NCI-H1694 (cell line): ENCODE data around the gene UNKL.
"Not testable (repeated sequence)": the region's sequence is repeated elsewhere in the genome, so short reads cannot be mapped to it uniquely, and the experiment has no call there.

Experiments
- DNase-seq: peaks from one replicate; lab custom pipeline; 2025; lab: John Stamatoyannopoulos, UW

The UNKL gene

DNA sequence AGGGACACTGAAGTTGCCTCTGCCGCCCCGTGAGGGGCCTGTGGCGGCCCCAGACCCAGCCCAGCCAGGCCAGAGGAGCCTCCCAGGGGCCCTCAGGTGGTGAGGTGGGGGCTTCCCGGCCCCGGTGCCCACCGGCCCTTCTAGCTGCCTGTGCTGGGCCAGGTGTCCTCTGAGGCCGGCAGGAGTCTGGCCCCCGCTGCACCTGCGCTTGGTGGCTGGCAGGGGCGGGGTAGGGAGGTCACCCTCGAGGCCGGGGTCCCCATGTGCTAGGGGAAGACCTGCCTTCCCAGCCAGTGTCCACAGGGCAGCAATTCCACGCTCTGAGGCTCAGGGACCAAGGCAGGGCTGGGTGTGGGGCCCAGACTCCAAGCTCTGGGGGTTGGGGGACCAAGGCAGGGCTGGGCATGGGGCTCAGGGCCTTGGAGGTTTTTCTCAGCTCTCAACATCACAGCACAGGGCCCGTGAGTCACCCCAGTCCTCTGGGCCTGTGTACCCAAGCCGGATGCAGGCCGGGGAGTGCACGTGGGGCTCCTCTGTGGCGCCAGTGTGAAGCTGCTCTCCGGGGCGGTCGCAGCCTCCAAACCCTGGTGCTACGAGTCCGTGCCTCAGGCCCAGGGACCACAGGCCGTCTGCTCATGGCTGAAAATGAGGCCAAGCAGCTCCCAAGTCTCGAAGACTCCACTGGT, 31.2 kb upstream of the UNKL start:
- no peak for DNase-seq

DNA sequence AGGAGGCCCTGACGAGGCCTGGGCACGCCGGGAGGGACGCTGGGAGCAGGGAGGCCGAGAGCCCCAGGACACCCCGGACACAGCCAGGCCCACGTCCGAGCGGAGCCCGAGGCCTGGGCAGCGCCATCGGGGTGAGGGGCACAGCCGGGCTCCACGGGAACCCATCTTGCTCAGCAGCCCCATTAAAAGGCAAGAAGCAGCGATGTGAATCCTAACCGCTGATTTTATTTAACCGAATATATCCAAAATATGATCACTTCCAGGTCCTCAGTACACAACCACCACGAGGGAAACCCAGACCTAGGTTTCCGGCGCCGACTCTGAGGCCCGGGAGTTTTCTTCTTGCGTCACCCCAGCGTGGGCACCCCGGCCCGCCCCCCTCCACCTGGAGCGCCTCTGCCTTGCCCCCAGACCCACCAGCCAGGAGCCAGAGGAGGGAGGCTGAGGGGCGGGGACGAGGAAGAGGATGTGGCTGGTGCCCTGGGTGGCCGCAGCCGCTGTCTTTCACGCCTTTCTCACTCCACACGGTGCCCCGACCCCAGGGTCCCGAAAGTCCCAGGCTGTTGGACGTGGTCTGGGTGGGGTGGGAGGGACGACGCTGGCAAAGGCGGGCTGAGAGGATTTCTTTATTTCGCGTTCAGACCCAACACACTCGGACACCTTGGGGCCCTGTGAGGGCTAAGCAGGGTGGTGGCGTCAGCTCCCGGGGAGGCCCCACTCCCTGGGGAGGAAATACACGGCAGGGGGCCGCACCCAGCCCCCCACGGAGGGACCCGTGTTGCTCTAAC, 30.4 kb upstream of the UNKL start:
- DNase-seq, result no peak

- DNase-seq, result no peak
Observed at GRCh38 chr16:1443980-1444729, 29.7 kb upstream of the UNKL start, which contains the start of gene CCDC154. TSS of gene CCDC154 (minus strand) at chr16:1444556. CDS start at chr16:1444322, 234 bp downstream.

GRCh38 chr16:1443403-1443973, 29.0 kb upstream of the UNKL start:
- no peak for DNase-seq

DNA sequence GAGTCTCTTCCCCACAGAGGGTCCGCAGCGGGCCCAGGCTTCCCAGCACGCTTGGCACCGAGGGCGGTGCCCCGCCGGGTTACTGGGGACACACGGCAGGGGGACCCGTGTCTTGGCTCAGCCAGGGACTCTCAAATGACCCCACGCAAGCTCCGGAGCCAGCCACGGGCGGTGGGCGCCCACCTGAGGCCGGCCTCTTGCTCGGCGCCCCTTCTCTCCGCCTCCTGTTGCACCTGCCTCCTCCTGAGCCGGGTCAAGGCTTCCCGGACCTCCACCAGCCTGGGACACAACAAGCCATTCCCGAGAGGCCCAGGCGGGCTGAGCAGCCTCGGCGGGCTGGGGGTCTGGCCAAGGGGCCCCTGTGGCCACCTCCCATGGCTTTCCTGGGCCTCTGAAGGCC, 28.2 kb upstream of the UNKL start:
- no peak for DNase-seq

- no peak for DNase-seq
Observed at GRCh38 chr16:1441391-1441829, 26.9 kb upstream of the UNKL start.

- not testable (repeated sequence) for DNase-seq
Observed at GRCh38 chr16:1439699-1440074, 25.2 kb upstream of the UNKL start.

GRCh38 chr16:1439058-1439698, 24.7 kb upstream of the UNKL start:
- DNase-seq, result no peak

GRCh38 chr16:1438229-1439057, 23.9 kb upstream of the UNKL start:
- DNase-seq, result no peak

DNA sequence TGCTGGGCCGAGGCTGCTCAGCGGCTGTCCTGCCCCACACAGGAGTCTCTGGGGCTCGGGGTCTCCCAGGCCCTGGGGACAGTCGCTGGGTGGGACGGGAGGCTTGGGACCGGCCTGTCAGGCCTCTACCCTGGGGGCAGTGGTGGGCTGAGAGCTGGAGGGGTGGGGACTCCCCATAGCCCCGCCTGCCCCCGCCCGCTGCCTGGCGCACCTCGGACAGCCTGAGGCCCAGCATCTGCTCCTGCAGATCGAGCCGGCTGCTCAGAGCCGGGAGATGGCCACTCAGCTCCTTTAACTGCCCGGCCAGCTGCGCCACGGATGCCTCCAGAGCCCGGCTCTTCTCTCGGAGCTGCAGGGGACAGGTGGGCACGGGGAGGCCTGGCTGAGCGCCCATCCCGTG, 23.1 kb upstream of the UNKL start:
- no peak for DNase-seq

- no peak for DNase-seq
Observed at GRCh38 chr16:1436731-1437355, 22.3 kb upstream of the UNKL start.

- no peak for DNase-seq
Observed at GRCh38 chr16:1435921-1436697, 21.6 kb upstream of the UNKL start.

DNA sequence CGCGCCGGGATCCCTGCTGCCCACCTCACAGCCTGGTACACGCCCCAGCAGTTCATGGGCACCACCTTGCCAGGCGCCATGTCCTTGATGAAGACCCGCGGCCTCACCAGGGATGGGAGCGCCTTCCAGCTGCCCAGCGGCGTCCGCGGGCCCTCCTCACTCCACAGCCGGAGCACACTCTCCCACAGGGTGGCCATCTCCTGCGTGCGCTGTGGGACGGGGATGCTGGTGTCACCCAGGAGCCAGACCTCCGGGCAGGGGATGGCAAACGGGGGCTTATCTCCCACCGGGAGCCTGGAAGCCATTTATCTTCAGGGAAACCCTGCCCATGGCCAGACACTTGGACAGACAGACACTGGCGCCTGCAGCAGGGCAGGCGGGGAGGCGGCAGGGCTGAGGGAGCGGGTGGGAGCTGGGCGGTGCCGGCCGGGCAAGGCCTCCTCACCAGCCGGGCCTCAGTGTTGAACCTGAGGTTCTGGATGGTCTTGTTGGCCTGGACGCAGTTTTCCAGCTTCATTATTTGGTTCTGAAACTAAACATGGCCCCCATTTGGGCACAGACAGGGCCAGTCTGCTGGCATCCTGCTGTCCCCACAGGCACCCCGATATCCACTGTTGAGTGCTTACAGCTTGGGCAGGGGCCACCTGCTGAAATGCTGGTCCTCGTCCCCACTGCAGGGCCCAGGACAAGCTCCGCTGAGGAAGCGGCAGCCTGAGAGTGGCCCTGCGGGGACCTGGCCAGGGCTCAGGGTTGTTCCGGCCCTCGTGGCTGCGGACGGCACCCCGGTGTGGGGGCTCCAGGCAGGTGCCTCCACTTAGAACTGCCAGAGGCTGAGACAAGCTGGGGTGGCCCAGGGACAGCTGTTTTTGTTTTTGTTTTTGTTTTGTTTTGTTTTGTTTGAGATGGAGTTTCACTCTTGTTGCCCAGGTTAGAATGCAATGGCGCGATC, 20.4 kb upstream of the UNKL start:
- DNase-seq, result no peak

DNA sequence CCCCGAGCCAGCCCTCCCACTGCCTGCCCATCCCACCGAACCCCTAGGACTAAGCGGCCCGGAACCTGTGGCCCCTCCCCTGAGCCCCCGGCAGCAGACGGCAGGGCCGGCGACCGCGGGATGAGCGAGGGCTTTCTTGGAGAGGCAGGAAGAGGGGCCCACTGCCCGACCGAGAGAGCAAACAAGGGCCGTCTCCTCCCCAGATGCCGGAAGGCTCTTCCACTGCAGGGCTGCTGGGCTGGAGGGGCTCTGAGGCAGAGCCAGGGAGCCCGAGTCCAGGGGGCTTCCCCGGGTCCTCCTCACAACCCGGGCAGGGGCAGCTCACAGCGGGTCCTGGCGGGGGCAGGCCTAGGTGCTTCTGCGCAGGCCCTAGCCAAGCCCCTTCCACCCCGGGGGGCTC, 19.3 kb upstream of the UNKL start:
- DNase-seq, result no peak

GRCh38 chr16:1433263-1433560, 18.7 kb upstream of the UNKL start:
- no peak for DNase-seq

GRCh38 chr16:1432388-1433262, 18.1 kb upstream of the UNKL start:
- DNase-seq, result no peak

GRCh38 chr16:1431497-1432270, 17.2 kb upstream of the UNKL start:
- DNase-seq, result no peak
